Smooth muscle cell (in vitro differentiated cells): ENCODE results near the gene LDLRAD4. TPM values are rescaled to one million over a fixed set of nuclear protein-coding genes. Genes with fewer than 3 reads are reported as not detected.
A peak's percentile ranks its signal among the peaks of the same experiment; 100 is the strongest.

ENCODE experiments used
- DNase-seq: peaks from one replicate; lab custom pipeline; 2025; ENCODE audit not compliant: unreplicated experiment; lab: John Stamatoyannopoulos, UW
- H2AFZ ChIP-seq: fragments of 200-600 bp; sonication (generic); 2 replicates; pipeline ENCODE4 v1.6.0; 2016; ENCODE audit warnings: antibody characterized with exemption, low read depth, mild to moderate bottlenecking
- H3F3A ChIP-seq: fragments of 200-600 bp; sonication (generic); 2 replicates; pipeline ENCODE4 v1.6.0; 2017; ENCODE audit warnings: antibody characterized with exemption, low read depth
- H3K27ac ChIP-seq: fragments of 200-600 bp; sonication (generic); 2 replicates; pipeline ENCODE4 v1.5.1; 2016; ENCODE audit warnings: low read depth, mild to moderate bottlenecking
- H3K27me3 ChIP-seq: fragments of 200-600 bp; sonication (generic); 2 replicates; pipeline ENCODE4 v1.6.1; 2016; ENCODE audit warnings: low read depth, mild to moderate bottlenecking
- H3K36me3 ChIP-seq: fragments of 200-600 bp; sonication (generic); 2 replicates; pipeline ENCODE4 v1.5.1; 2016; ENCODE audit warnings: low read depth
- H3K4me1 ChIP-seq: fragments of 200-600 bp; sonication (generic); 2 replicates; pipeline ENCODE4 v1.5.1; 2016; ENCODE audit warnings: low read depth
- H3K4me2 ChIP-seq: fragments of 200-600 bp; sonication (generic); 2 replicates; pipeline ENCODE4 v1.6.0; 2016; ENCODE audit warnings: mild to moderate bottlenecking
- H3K4me3 ChIP-seq: fragments of 200-600 bp; sonication (generic); 2 replicates; pipeline ENCODE4 v1.5.1; 2016; ENCODE audit warnings: mild to moderate bottlenecking
- H3K79me2 ChIP-seq: fragments of 200-600 bp; sonication (generic); 2 replicates; pipeline ENCODE4 v1.6.0; 2016; ENCODE audit warnings: low read depth, mild to moderate bottlenecking
- H3K9ac ChIP-seq: fragments of 200-600 bp; sonication (generic); 2 replicates; pipeline ENCODE4 v1.6.0; 2016; ENCODE audit warnings: low read depth
- H3K9me3 ChIP-seq: fragments of 200-600 bp; sonication (generic); replicated peaks from 2 replicates; pipeline ENCODE4 v1.5.1; 2016; ENCODE audit warnings: low read depth
- H4K20me1 ChIP-seq: fragments of 200-600 bp; sonication (generic); 2 replicates; pipeline ENCODE4 v1.6.0; 2016; ENCODE audit warnings: low read depth
- CTCF ChIP-seq: fragments of 200-600 bp; sonication (generic); IDR thresholded peaks from 2 replicates; pipeline ENCODE4 v1.5.1; 2017; ENCODE audit warnings: borderline replicate concordance, mild to moderate bottlenecking, antibody characterized with exemption; ENCODE audit not compliant: insufficient read depth, poor library complexity, severe bottlenecking
- WGBS: methylation state at CpG from one replicate; pipeline ENCODE4 v1.1.7; 2016; ENCODE audit warnings: low lambda C conversion rate; 5-methylcytosine and 5-hydroxymethylcytosine counted together
- polyA plus RNA-seq: library from polyadenylated mRNA; unstranded; fragments of >200 nt; fragmentation: Nextera tagmentation; extraction: Ambion mirVana; gene quantifications from 2 replicates; pipeline ENCODE4 v1.2.1, GENCODE V29; 2016
- total RNA-seq: library from RNA; depleted of rRNA; stranded (reverse); fragments of >200 nt; gene quantifications from 2 replicates; pipeline ENCODE4 v1.2.3, GENCODE V29; 2014

The LDLRAD4 gene
- total and polyA plus RNA-seq, 2 experiments from 2014 or later = 36.2 to 48.3 TPM

GRCh38 chr18:13221869-13222855 is 3.6 kb downstream of the LDLRAD4 start:
- Histone ChIP-seq H3K9ac (peak overlapping the region; percentile 70), H3K27me3 (no peaks in the 10 kb centered on the region), H3K4me2 (peak overlapping the region; percentile 89), H3F3A (peaks cover 25% of the 10 kb centered on the region), H2AFZ (no peak overlapping the region), H3K9me3 (no peaks in the 10 kb centered on the region), H3K36me3 (no peaks in the 10 kb centered on the region), H3K79me2 (peaks cover 77% of the 10 kb centered on the region), H3K4me3 (peak overlapping the region; percentile 81), H3K4me1 (peaks cover 32% of the 10 kb centered on the region), H4K20me1 (peaks cover 47% of the 10 kb centered on the region), H3K27ac (peak overlapping the region; percentile 94)
- 14% methylated on average over 24 of the region's 24 CpGs for WGBS
- DNase-seq = peak; percentile 25
- no peak for TF ChIP-seq CTCF

DNA sequence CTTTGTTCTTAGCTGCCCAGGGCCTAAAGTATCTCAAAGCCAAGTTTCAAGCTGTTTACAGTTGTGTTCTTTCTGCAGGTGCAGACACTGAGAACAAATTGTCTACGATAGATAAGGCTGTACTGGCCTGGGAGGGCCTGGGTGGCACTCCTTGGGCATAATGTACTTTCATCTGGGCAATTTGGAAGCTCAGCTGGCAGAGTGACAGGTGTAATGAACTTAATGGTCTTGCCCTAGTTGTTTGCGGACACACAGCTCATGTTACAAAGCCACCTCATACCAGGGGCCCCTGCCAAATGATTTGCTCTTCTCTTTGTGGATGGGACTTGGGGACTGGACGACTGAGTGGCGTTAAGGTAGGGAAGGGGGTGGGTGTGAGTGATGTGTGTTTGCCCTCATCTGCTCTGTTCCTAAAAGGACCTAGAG is 4.3 kb downstream of the LDLRAD4 start:
- no peak for DNase-seq
- Histone ChIP-seq H3K4me2 (peak overlapping the region; percentile 89), H3K4me3 (no peak overlapping the region), H3K9ac (peak overlapping the region; percentile 23), H3K27me3 (no peaks in the 10 kb centered on the region), H3K9me3 (no peaks in the 10 kb centered on the region), H2AFZ (no peak overlapping the region), H3K79me2 (peaks cover 84% of the 10 kb centered on the region), H3K27ac (peak overlapping the region; percentile 94), H4K20me1 (peaks cover 54% of the 10 kb centered on the region), H3F3A (peaks cover 25% of the 10 kb centered on the region), H3K36me3 (no peaks in the 10 kb centered on the region), H3K4me1 (peaks cover 32% of the 10 kb centered on the region)
- no peak for TF ChIP-seq CTCF
- WGBS = 84% methylated on average over 4 of the region's 4 CpGs

GRCh38 chr18:13223311-13224143 is 5.0 kb downstream of the LDLRAD4 start:
- peak overlapping the region; percentile 89 for H3K4me2 ChIP-seq

More at GRCh38 chr18:13223311-13224143, 5.0 kb downstream of the LDLRAD4 start:
- Histone ChIP-seq H3K4me3 (no peak overlapping the region), H3K79me2 (peaks cover 84% of the 10 kb centered on the region), H3K4me1 (peaks cover 32% of the 10 kb centered on the region), H3K9ac (no peak overlapping the region), H4K20me1 (peaks cover 61% of the 10 kb centered on the region), H3K27ac (no peak overlapping the region), H3K9me3 (no peaks in the 10 kb centered on the region), H3K27me3 (no peaks in the 10 kb centered on the region), H2AFZ (no peak overlapping the region), H3K36me3 (no peaks in the 10 kb centered on the region), H3F3A (peaks cover 25% of the 10 kb centered on the region)
- WGBS = 77% methylated on average over 13 of the region's 13 CpGs
- no peak for TF ChIP-seq CTCF
- no peak for DNase-seq
